GM21526 (cell line): ENCODE data around the gene KANSL2.
A peak's percentile ranks its signal among the peaks of the same experiment; 100 is the strongest.
"Not testable (repeated sequence)": the region's sequence is repeated elsewhere in the genome, so short reads cannot be mapped to it uniquely, and the experiment has no call there.

Source experiments
- ATAC-seq: cut with Tn5 transposase; IDR thresholded peaks from one replicate; pipeline ENCODE4 v1.9.1; 2021; ENCODE audit warnings: moderate library complexity; ENCODE audit not compliant: unreplicated experiment, low FRiP score

The KANSL2 gene

GRCh38 chr12:48681710-48682532 lies at the start of gene KANSL2:
Gene KANSL2 (minus strand): TSS chr12:48682238. CDS start chr12:48681632, 606 bp downstream.
- peak; percentile 97 for ATAC-seq

- no peak for ATAC-seq
Observed at GRCh38 chr12:48728807-48729206, 46.8 kb upstream of the KANSL2 start.

GRCh38 chr12:48720737-48721136 lies 38.7 kb upstream of the KANSL2 start:
- ATAC-seq = not testable (repeated sequence)

GRCh38 chr12:48720171-48720570 lies 38.1 kb upstream of the KANSL2 start:
- ATAC-seq = not testable (repeated sequence)

GRCh38 chr12:48719002-48719401 lies 37.0 kb upstream of the KANSL2 start:
- ATAC-seq = not testable (repeated sequence)

- ATAC-seq = no peak
Observed at GRCh38 chr12:48717252-48717695, 35.2 kb upstream of the KANSL2 start.

GRCh38 chr12:48716493-48717251 lies 34.6 kb upstream of the KANSL2 start, which contains the start of gene CCNT1:
Gene CCNT1 (minus strand): TSS chr12:48716707. CDS start chr12:48716675, 32 bp downstream.
- peak; percentile 96 for ATAC-seq

GRCh38 chr12:48716168-48716492 lies 34.1 kb upstream of the KANSL2 start:
- ATAC-seq = peak; percentile 31

- no peak for ATAC-seq
Observed at GRCh38 chr12:48712209-48712608, 30.2 kb upstream of the KANSL2 start.

- ATAC-seq = not testable (repeated sequence)
Observed at GRCh38 chr12:48698822-48699221, 16.8 kb upstream of the KANSL2 start.

- no peak for ATAC-seq
Observed at GRCh38 chr12:48696626-48697025, 14.6 kb upstream of the KANSL2 start.

GRCh38 chr12:48695859-48696258 lies 13.8 kb upstream of the KANSL2 start:
- ATAC-seq = no peak

GRCh38 chr12:48694038-48694437 lies 12.0 kb upstream of the KANSL2 start:
- ATAC-seq = no peak

GRCh38 chr12:48693572-48693971 lies 11.5 kb upstream of the KANSL2 start:
- ATAC-seq = no peak

- no peak for ATAC-seq
Observed at GRCh38 chr12:48691826-48692487, 9.9 kb upstream of the KANSL2 start.

- no peak for ATAC-seq
Observed at GRCh38 chr12:48690990-48691389, 9.0 kb upstream of the KANSL2 start.

GRCh38 chr12:48690436-48690835 lies 8.4 kb upstream of the KANSL2 start:
- no peak for ATAC-seq

GRCh38 chr12:48688836-48689235 lies 6.8 kb upstream of the KANSL2 start:
- ATAC-seq = no peak

- no peak for ATAC-seq
Observed at GRCh38 chr12:48687592-48687991, 5.6 kb upstream of the KANSL2 start.

GRCh38 chr12:48686615-48687334 lies 4.7 kb upstream of the KANSL2 start:
- no peak for ATAC-seq
